Keratinocyte (primary cell): ENCODE results near the gene SNTG2. TPM values are rescaled to one million over a fixed set of nuclear protein-coding genes. Genes with fewer than 3 reads are reported as not detected.

Experiments
- DNase-seq: peaks from one replicate; pipeline ENCODE4 v3.0.0-alpha.2; 2011; ENCODE audit warnings: low read depth, missing footprints, low spot score
- FAIRE-seq: peaks from 2 replicates; lab custom pipeline; 2011; peaks lifted over from hg19 to GRCh38; lab: Jason Lieb, UNC
- H2AFZ ChIP-seq: 2 replicates; pipeline ENCODE4 v1.6.0; 2012; ENCODE audit warnings: low read length, control low read depth, inconsistent platforms; ENCODE audit not compliant: control insufficient read depth
- H3K27ac ChIP-seq: 2 replicates; pipeline ENCODE4 v1.5.1; 2011; ENCODE audit warnings: low read length; ENCODE audit not compliant: control insufficient read depth, insufficient read depth
- H3K27me3 ChIP-seq: 3 replicates; pipeline ENCODE4 v1.6.0; 2011; ENCODE audit warnings: low read length; ENCODE audit not compliant: control insufficient read depth, insufficient read depth; ENCODE audit errors: extremely low read depth
- H3K36me3 ChIP-seq, 2 experiments: 2 replicates in 1 of 2; 3 replicates in 1 of 2; pipeline ENCODE4 v1.5.1; 2011; ENCODE audit warnings: low read length in 2 of 2, mild to moderate bottlenecking in 1 of 2; ENCODE audit not compliant: control insufficient read depth in 2 of 2, insufficient read depth in 2 of 2; ENCODE audit errors: extremely low read depth in 1 of 2
- H3K4me1 ChIP-seq: 3 replicates; pipeline ENCODE4 v1.5.1; 2011; ENCODE audit warnings: low read length; ENCODE audit not compliant: control insufficient read depth, insufficient read depth; ENCODE audit errors: extremely low read depth
- H3K4me2 ChIP-seq: 3 replicates; pipeline ENCODE4 v1.6.0; 2011; ENCODE audit warnings: low read depth, low read length; ENCODE audit not compliant: control insufficient read depth, insufficient read depth; ENCODE audit errors: extremely low read depth
- H3K4me3 ChIP-seq, 3 experiments: fragments of 200-600 bp in 1 of 3; sonication (generic) in 1 of 3; 2 replicates in 2 of 3; 3 replicates in 1 of 3; pipeline ENCODE4 v1.5.1; 2011 to 2016; ENCODE audit warnings: low read length in 3 of 3, mild to moderate bottlenecking in 3 of 3, control low read depth in 2 of 3, inconsistent platforms in 1 of 3, low read depth in 1 of 3, mixed read lengths in 1 of 3, mixed run types in 1 of 3, moderate library complexity in 1 of 3; ENCODE audit not compliant: control insufficient read depth in 2 of 3, insufficient read depth in 2 of 3; ENCODE audit errors: extremely low read depth in 1 of 3
- H3K79me2 ChIP-seq: 2 replicates; pipeline ENCODE4 v1.6.0; 2012; ENCODE audit warnings: low read length; ENCODE audit not compliant: control insufficient read depth, insufficient read depth
- H3K9ac ChIP-seq: 3 replicates; pipeline ENCODE4 v1.6.0; 2011; ENCODE audit warnings: low read length; ENCODE audit not compliant: control insufficient read depth, insufficient read depth; ENCODE audit errors: extremely low read depth
- H3K9me1 ChIP-seq: 3 replicates; pipeline ENCODE4 v1.6.0; 2011; ENCODE audit warnings: low read length; ENCODE audit not compliant: control insufficient read depth, insufficient read depth; ENCODE audit errors: extremely low read depth
- H3K9me3 ChIP-seq: 2 replicates; pipeline ENCODE4 v1.5.1; 2012; ENCODE audit warnings: low read depth, low read length; ENCODE audit not compliant: control insufficient read depth
- H4K20me1 ChIP-seq: 3 replicates; pipeline ENCODE4 v1.6.0; 2011; ENCODE audit warnings: low read length; ENCODE audit not compliant: control insufficient read depth, insufficient read depth; ENCODE audit errors: extremely low read depth
- CTCF ChIP-seq, 3 experiments: IDR thresholded peaks in 1 of 3; conservative IDR thresholded peaks in 1 of 3; optimal IDR thresholded peaks in 1 of 3; 2 replicates in 2 of 3; 3 replicates in 1 of 3; pipeline versions ENCODE3 to v1.5.1; 2011; ENCODE audit warnings: low read length in 3 of 3, mild to moderate bottlenecking in 3 of 3, moderate library complexity in 2 of 3, control low read depth in 1 of 3, inconsistent platforms in 1 of 3; ENCODE audit not compliant: insufficient read depth in 2 of 3; ENCODE audit errors: extremely low read depth in 1 of 3
- EZH2 ChIP-seq: IDR thresholded peaks from one replicate; pipeline ENCODE4 v1.6.1; 2012; ENCODE audit warnings: inconsistent platforms, mild to moderate bottlenecking, low read length, moderate library complexity
- dilution Hi-C: fragments of 300-500 bp; cut with MboI; formaldehyde crosslinking; loops from one replicate; pipeline ENCODE4 v1.7.0; 2020; ENCODE audit warnings: low sequenced_read_pairs; ENCODE audit not compliant: extremely low pct_ligation_motif_present
- polyA plus RNA-seq, 5 experiments: library from polyadenylated mRNA; depleted of rRNA in 3 of 5; stranded (reverse) in 3 of 5; stranded (forward) in 1 of 5; unstranded in 1 of 5; fragments of >200 nt; gene quantifications; 1 replicate in 1 of 5; 2 replicates in 3 of 5; 3 replicates in 1 of 5; pipeline versions ENCODE4 v1.2.1 to v1.2.3, GENCODE V29; 2011 to 2012; ENCODE audit warnings: missing spikeins in 2 of 5, low read depth in 1 of 5, low replicate concordance in 1 of 5

The SNTG2 gene
- polyA plus RNA-seq, 1 donor (not counting 4 experiments of a cell fraction or from before 2014, with no cell fraction given) = not detected

DNA sequence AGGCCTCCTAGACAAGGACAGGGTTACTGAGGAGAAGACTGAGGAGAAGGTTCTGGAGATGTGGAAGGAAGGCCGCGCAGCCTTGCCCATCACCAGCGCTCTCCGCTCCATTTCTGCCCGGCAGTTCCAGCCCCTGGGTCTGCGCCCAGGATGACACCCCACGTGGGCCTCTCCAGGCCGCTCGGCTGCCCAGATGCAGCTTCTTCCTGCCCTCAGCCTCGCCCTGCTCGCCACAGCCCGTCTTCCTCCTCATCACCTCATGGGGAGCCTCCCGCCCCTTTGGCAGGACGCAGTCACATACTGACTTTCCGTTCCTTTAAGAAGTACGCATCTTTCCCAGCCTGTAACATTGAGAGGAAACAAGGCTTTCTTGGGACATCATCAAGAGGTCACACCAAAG, 37.1 kb downstream of the SNTG2 start:
- Histone ChIP-seq H3K27ac (no peak overlapping the region), H3K4me2 (no peak overlapping the region), H3K9me1 (no peaks in the 10 kb centered on the region), H3K79me2 (no peaks in the 10 kb centered on the region), H3K4me1 (no peaks in the 10 kb centered on the region), H3K27me3 (no peaks in the 10 kb centered on the region), H3K9ac (no peak overlapping the region), H2AFZ (no peak overlapping the region), H3K36me3 (no peaks in the 10 kb centered on the region), H4K20me1 (no peaks in the 10 kb centered on the region), H3K9me3 (no peaks in the 10 kb centered on the region), H3K4me3 (no peak overlapping the region)
- TF ChIP-seq EZH2 = no peak
- TF ChIP-seq CTCF (optimal IDR thresholded peaks at IDR 0.05 in 1 of 3, IDR thresholded peaks at IDR 0.05 in 1 of 3, conservative IDR thresholded peaks at IDR 0.05 in 1 of 3; ENCODE audit: extremely low read depth in 1 of 3, insufficient read depth in 2 of 3, low read length in 3 of 3) = no peak
- FAIRE-seq (no peak), DNase-seq (no peak)
- dilution Hi-C loops = no loop called here

DNA sequence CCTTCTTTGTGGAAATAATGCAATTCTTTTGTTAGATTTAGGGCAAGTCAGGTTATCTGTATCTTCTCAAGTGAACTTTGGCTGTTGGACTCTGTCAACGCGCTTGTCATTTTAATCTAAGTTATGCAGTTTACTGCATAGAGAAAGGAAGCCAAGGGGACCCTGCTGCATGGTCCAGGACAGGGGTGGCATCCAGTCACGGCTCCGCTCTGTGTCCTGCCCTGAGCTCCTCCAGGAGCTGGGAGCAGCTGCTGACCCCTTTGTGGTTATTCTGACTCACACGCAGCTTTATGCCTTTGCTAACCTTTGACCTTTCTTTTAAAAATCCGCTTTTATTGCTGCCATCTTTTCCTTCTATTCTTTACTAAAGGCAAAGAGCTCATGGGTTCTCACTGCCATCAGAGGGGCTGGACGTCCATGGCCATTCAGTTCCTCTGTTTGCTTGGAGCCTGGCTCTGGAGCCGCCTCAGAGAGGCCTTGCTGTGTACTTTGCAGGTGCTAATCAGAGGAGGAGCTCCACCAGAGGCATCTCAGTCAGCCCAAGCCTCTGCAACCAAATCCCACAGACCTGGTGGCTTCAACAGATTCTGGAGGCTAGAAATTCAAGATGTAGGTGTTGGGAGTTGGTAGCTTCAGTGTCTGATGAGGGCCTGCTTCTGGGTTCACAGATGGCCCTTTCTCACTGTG, 39.3 kb downstream of the SNTG2 start:
- Histone ChIP-seq H3K9me3 (no peaks in the 10 kb centered on the region), H3K9ac (no peak overlapping the region), H3K4me2 (no peak overlapping the region), H3K79me2 (no peaks in the 10 kb centered on the region), H2AFZ (no peak overlapping the region), H4K20me1 (no peaks in the 10 kb centered on the region), H3K4me1 (no peaks in the 10 kb centered on the region), H3K27ac (no peak overlapping the region), H3K27me3 (no peaks in the 10 kb centered on the region), H3K36me3 (no peaks in the 10 kb centered on the region), H3K9me1 (no peaks in the 10 kb centered on the region), H3K4me3 (no peak overlapping the region)
- no peak for DNase-seq
- dilution Hi-C loops = no loop called here
- TF ChIP-seq CTCF (optimal IDR thresholded peaks at IDR 0.05 in 1 of 3, IDR thresholded peaks at IDR 0.05 in 1 of 3, conservative IDR thresholded peaks at IDR 0.05 in 1 of 3; ENCODE audit: extremely low read depth in 1 of 3, insufficient read depth in 2 of 3, low read length in 3 of 3) = no peak
- TF ChIP-seq EZH2 = no peak
- no peak for FAIRE-seq
